GM18909 (cell line): Measurements from ENCODE around the gene DDX50.
"Not testable (repeated sequence)": the region's sequence is repeated elsewhere in the genome, so short reads cannot be mapped to it uniquely, and the experiment has no call there.

ENCODE experiments used
- ATAC-seq: cut with Tn5 transposase; IDR thresholded peaks from one replicate; pipeline ENCODE4 v1.9.1; 2021; ENCODE audit warnings: mild to moderate bottlenecking; ENCODE audit not compliant: unreplicated experiment, poor library complexity

The DDX50 gene

GRCh38 chr10:68979738-68980137, 78.6 kb downstream of the DDX50 start:
- ATAC-seq: not testable (repeated sequence)

- no peak for ATAC-seq
Measured at GRCh38 chr10:68981074-68981473, 80.0 kb downstream of the DDX50 start.

DNA sequence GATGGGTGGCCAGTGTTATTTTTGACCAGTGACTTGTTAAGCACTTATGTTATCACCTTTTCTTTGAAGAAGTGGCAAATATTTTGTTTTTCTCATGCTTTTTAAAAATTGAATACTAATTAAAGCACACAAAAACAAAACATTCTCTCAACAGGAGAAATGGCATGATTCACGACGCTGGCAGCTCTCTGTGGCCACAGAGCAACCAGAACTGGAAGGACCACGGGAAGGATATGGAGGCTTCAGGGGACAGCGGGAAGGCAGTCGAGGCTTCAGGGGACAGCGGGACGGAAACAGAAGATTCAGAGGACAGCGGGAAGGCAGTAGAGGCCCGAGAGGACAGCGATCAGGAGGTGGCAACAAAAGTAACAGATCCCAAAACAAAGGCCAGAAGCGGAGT, 81.3 kb downstream of the DDX50 start:
- no peak for ATAC-seq

GRCh38 chr10:68987611-68988010, 86.5 kb downstream of the DDX50 start:
- no peak for ATAC-seq

DNA sequence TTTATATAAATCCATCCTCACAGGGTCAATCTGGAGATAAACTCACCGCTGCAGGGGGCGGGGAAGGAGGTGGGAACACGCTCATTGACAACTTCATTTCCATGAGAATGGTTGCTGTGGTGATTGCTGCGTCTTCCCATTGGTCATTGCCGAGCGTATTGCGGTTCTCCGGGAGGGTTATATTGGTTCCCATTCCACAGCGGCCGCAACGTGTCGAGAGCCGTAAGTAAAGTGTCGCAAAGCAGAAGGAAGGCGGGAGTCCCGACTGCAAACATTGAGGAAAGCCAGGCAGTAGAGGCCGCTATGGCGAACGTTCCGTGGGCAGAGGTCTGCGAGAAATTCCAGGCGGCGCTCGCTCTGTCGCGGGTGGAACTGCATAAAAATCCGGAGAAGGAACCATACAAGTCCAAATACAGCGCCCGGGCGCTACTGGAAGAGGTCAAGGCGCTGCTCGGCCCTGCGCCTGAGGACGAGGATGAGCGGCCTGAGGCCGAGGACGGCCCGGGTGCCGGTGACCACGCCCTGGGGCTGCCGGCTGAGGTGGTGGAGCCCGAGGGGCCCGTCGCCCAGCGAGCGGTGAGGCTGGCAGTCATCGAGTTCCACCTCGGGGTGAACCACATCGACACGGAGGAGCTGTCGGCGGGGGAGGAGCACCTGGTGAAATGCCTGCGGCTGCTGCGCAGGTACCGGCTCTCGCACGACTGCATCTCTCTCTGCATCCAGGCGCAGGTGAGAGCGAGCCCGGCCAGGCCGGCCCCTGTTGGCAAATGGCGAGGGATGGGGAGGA, 87.6 kb downstream of the DDX50 start, which contains the start of gene KIFBP:
TSS of gene KIFBP (plus strand) at position 274 of the 787 bp plus-strand sequence. CDS start at position 304, 30 bp downstream.
- peak; percentile 81 for ATAC-seq

DNA sequence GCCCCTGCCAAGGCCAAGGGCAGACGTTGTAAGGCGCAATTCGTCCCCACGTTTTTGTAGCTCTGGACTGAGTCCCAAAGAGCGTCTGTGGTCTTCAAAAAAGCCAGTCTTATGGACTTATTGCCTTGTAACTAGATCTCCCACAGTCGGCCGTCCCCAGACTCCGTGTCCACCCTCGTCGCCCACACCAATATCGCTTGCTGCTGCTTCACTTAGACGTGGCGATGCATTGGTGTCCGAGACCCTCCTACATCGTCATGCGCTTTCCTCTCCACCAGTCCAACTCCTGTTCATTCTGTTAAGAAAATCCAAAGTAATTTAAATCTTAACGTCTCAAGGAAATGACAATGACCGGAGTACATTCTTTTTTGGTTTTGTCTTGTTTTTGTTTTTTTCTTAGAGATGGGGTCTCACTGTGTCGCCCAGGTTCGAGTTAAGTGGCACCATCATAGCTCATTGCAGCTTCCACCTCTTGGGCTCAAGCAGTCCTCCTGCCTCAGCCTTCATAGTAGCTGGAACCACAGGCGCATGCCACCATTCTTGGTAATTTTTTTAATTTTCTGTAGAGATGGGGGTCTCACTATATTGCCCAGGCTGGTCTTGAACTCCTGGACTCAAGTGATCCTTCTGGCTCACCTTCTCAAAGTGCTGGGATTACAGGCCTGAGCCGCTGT, 88.3 kb downstream of the DDX50 start:
- ATAC-seq: peak; percentile 6

GRCh38 chr10:68992636-68993440, 91.7 kb downstream of the DDX50 start:
- ATAC-seq: no peak
